Activated naive CD8-positive, alpha-beta T cell (primary cell): ENCODE data around the gene CHRNB4.

Source experiments
- H3K27ac Mint-ChIP-seq: one replicate; pipeline ENCODE4 v1.8.0; 2021; ENCODE audit warnings: mixed read lengths
- H3K27me3 Mint-ChIP-seq: one replicate; pipeline ENCODE4 v1.8.0; 2021; ENCODE audit warnings: mixed read lengths
- H3K36me3 Mint-ChIP-seq: one replicate; pipeline ENCODE4 v1.8.0; 2021; ENCODE audit warnings: mixed read lengths
- H3K4me1 Mint-ChIP-seq: one replicate; pipeline ENCODE4 v1.8.0; 2021; ENCODE audit warnings: low read depth, mixed read lengths
- H3K4me3 Mint-ChIP-seq: one replicate; pipeline ENCODE4 v1.8.0; 2021; ENCODE audit warnings: mild to moderate bottlenecking, mixed read lengths
- H3K9me3 Mint-ChIP-seq: one replicate; pipeline ENCODE4 v1.8.0; 2021; ENCODE audit warnings: low read depth, mixed read lengths

Gene CHRNB4

GRCh38 chr15:78629031-78629715 is 11.8 kb downstream of the CHRNB4 start:
- no peaks in the 10 kb centered on the region for H3K4me1 Mint-ChIP-seq
- H3K27ac Mint-ChIP-seq: no peak overlapping the region
- H3K36me3 Mint-ChIP-seq: peaks cover 4% of the 10 kb centered on the region
- peaks cover 8% of the 10 kb centered on the region for H3K27me3 Mint-ChIP-seq
- H3K9me3 Mint-ChIP-seq: no peaks in the 10 kb centered on the region
- no peak overlapping the region for H3K4me3 Mint-ChIP-seq

GRCh38 chr15:78628227-78628626 is 12.8 kb downstream of the CHRNB4 start:
- Mint-ChIP-seq H3K4me1 (no peaks in the 10 kb centered on the region), H3K27ac (no peak overlapping the region), H3K36me3 (peaks cover 4% of the 10 kb centered on the region), H3K27me3 (peaks cover 12% of the 10 kb centered on the region), H3K9me3 (no peaks in the 10 kb centered on the region), H3K4me3 (no peak overlapping the region)

DNA sequence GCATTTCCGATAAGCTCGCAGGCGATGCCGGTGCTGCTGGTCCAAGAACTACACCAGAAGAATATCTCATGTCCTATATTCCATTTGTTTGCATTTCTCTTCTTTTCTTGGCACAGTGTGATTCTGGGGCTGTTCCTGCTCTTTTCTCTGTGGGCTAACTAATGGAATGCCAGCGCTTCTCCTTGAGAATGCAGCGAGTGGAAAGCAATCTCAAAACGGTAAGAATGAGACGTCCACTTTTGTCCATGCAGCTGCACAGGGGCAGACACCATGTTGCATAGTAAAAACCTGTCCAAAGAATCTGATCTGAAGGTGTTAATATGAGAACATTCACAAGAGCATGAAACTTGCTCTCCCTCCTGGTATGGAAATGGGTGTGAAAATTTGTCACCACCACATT is 13.7 kb downstream of the CHRNB4 start:
- no peaks in the 10 kb centered on the region for H3K36me3 Mint-ChIP-seq
- H3K27me3 Mint-ChIP-seq: peaks cover 17% of the 10 kb centered on the region
- H3K9me3 Mint-ChIP-seq: no peaks in the 10 kb centered on the region
- no peak overlapping the region for H3K4me3 Mint-ChIP-seq
- no peaks in the 10 kb centered on the region for H3K4me1 Mint-ChIP-seq
- no peak overlapping the region for H3K27ac Mint-ChIP-seq

- Mint-ChIP-seq H3K9me3 (no peaks in the 10 kb centered on the region), H3K27ac (no peak overlapping the region), H3K27me3 (peaks cover 21% of the 10 kb centered on the region), H3K4me3 (no peak overlapping the region), H3K36me3 (no peaks in the 10 kb centered on the region), H3K4me1 (peaks cover 7% of the 10 kb centered on the region)
Measured at GRCh38 chr15:78626381-78626995, 14.5 kb downstream of the CHRNB4 start.

DNA sequence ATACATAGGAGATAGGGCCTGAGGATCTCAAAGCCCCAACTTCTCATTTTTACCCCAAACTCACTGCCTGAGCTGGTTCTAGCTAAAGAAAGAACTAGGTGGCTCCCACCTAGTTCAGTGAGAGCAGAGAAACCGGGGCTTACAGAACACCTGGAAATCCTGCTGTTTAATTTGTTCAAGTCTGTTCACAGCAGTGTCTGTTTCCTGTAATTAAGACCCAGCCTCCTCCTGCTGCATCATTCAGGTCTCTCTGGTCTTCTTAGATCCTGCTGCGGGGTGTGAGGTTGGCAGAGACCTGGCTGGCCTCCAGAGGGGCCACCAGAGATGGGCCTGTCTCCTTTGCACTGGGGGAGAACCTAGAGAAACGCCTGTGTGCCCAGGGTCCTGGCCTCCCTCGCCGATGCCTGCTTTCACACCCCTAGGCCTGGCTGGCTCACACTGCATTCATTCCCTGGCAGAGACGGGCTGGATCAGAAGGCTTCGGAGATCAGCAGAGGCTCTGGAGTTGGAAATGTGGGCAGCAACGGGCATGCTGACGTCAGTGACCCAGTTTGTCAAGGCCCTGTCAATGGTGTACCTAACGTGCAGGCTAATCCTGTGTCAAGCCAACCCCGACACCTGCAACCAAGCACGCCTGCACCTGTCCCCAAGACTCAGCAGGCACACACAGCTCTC is 15.3 kb downstream of the CHRNB4 start:
- H3K4me3 Mint-ChIP-seq: no peak overlapping the region
- no peaks in the 10 kb centered on the region for H3K9me3 Mint-ChIP-seq
- H3K36me3 Mint-ChIP-seq: no peaks in the 10 kb centered on the region
- H3K27me3 Mint-ChIP-seq: peaks cover 21% of the 10 kb centered on the region
- peaks cover 11% of the 10 kb centered on the region for H3K4me1 Mint-ChIP-seq
- H3K27ac Mint-ChIP-seq: no peak overlapping the region

DNA sequence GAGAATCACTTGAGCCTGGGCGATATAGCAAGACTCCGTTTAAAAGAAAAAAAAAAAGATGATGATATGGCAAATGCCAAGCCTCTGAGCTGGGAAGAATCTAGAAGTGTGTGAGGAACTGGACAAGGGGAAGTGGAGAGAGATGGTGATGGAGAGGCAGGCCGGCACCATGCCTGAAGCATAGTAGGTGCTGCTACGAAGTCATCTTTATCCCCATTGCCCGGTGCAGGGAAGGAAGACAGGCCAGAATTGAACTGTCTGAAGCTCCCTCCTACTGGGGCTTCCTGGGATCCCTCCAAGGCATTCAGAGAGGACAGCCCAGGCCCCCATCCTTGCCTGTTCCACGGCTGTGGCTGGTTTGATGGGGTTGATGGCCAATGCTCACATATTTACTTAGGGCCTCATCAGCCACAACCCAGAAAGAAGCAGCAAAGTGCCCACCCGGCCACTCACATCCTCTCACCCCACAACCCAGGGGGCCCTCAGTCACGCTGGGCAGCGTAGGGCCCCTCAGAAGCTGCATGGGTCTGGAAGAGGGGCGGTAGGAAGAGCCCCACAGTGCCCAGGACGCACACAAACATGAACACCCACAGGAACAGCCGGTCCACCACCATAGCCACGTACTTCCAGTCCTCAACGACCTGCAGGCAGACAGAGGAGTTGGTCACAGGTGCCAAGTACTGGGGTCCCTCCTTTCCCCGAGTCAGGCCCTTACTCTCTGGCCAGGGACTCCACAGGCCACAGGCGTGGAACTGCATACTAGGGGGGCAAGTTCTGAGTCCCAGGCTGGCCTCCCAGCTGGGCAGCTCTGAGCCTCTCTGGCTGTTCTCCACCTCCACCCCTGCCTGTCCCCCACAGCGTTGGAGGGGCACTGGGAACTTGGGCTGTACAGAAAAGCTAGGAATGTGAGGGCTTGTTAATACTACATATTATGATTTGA is 16.1 kb downstream of the CHRNB4 start:
- Mint-ChIP-seq H3K36me3 (no peaks in the 10 kb centered on the region), H3K4me1 (peaks cover 11% of the 10 kb centered on the region), H3K27me3 (peaks cover 21% of the 10 kb centered on the region), H3K27ac (no peak overlapping the region), H3K9me3 (no peaks in the 10 kb centered on the region), H3K4me3 (no peak overlapping the region)

DNA sequence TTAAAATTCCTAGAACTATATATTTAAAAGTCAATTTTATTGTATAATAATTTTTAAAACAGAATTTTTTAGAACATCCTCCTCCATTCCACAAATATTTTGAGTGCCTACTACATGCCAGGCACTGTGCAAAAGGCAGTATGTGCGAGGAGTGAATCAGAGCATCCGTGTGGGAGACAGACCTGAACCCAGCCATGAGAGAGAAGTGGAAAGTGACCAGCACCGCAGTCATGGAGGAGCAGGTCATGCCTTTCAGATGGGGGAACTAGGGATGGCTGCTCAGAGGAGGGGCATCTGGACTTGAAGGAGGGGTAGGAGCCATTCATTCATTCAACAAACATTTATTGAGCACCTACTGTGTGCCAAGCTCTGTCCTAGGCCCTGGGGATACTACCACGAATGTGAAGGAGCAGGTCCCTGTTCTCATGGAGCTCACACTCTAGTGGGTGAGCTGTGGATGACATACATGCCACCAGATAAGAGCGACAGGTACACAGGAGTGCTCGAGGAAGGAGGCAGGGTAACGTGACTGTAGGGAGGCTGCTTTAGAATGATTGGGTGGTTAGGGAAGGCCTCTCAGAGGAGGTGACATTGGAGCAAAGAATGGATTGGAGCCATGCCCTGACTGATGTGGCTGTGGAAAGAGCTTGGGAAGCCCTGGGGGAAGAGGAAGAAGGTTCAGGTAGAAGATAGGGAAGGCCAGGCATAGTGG is 17.1 kb downstream of the CHRNB4 start:
- peaks cover 17% of the 10 kb centered on the region for H3K4me1 Mint-ChIP-seq
- H3K27me3 Mint-ChIP-seq: peaks cover 23% of the 10 kb centered on the region
- H3K9me3 Mint-ChIP-seq: no peaks in the 10 kb centered on the region
- no peak overlapping the region for H3K4me3 Mint-ChIP-seq
- H3K27ac Mint-ChIP-seq: no peak overlapping the region
- H3K36me3 Mint-ChIP-seq: no peaks in the 10 kb centered on the region

- Mint-ChIP-seq H3K27ac (no peak overlapping the region), H3K9me3 (no peaks in the 10 kb centered on the region), H3K27me3 (peaks cover 28% of the 10 kb centered on the region), H3K4me3 (peak overlapping the region; percentile 70), H3K36me3 (no peaks in the 10 kb centered on the region), H3K4me1 (peaks cover 22% of the 10 kb centered on the region)
Measured at GRCh38 chr15:78621810-78622402, 19.1 kb downstream of the CHRNB4 start.

- Mint-ChIP-seq H3K36me3 (no peaks in the 10 kb centered on the region), H3K27me3 (peaks cover 28% of the 10 kb centered on the region), H3K9me3 (no peaks in the 10 kb centered on the region), H3K4me1 (peaks cover 22% of the 10 kb centered on the region), H3K4me3 (peak within 1 kb of the TSS; percentile 70), H3K27ac (no peak within 1 kb of the TSS)
Measured at GRCh38 chr15:78620527-78621421, 20.2 kb downstream of the CHRNB4 start, which contains the start of gene CHRNA3. Gene CHRNA3 (minus strand): TSS chr15:78620996. CDS start chr15:78620794, 202 bp downstream.

DNA sequence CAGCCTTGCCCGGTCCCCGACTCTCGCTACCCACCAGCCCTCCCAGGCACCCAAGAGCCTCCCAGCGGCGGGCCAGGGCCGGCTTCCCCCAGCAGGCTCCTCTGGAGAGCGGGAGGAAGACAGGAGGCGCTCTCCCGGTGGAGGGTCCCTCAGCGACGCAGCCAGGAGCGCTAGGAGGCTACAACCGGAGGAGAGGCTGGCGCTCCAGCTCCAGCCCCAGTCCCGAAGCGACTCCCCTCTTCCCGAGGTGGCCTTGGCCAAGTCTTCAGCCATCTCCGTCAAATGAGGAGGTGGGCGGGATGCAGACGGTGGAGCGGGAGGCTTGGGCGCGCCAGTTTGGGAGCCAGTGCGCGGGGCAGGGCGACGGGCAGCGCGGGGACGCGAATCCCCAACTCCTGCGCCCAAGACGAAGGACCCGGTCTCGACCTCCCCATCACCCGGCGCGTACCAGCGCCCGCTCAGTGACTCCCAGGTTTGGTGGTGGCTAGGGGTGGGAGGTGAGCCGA is 20.9 kb downstream of the CHRNB4 start:
- H3K4me3 Mint-ChIP-seq: peak overlapping the region; percentile 47
- H3K27me3 Mint-ChIP-seq: peaks cover 28% of the 10 kb centered on the region
- no peak overlapping the region for H3K27ac Mint-ChIP-seq
- H3K36me3 Mint-ChIP-seq: no peaks in the 10 kb centered on the region
- no peaks in the 10 kb centered on the region for H3K9me3 Mint-ChIP-seq
- H3K4me1 Mint-ChIP-seq: peaks cover 22% of the 10 kb centered on the region

DNA sequence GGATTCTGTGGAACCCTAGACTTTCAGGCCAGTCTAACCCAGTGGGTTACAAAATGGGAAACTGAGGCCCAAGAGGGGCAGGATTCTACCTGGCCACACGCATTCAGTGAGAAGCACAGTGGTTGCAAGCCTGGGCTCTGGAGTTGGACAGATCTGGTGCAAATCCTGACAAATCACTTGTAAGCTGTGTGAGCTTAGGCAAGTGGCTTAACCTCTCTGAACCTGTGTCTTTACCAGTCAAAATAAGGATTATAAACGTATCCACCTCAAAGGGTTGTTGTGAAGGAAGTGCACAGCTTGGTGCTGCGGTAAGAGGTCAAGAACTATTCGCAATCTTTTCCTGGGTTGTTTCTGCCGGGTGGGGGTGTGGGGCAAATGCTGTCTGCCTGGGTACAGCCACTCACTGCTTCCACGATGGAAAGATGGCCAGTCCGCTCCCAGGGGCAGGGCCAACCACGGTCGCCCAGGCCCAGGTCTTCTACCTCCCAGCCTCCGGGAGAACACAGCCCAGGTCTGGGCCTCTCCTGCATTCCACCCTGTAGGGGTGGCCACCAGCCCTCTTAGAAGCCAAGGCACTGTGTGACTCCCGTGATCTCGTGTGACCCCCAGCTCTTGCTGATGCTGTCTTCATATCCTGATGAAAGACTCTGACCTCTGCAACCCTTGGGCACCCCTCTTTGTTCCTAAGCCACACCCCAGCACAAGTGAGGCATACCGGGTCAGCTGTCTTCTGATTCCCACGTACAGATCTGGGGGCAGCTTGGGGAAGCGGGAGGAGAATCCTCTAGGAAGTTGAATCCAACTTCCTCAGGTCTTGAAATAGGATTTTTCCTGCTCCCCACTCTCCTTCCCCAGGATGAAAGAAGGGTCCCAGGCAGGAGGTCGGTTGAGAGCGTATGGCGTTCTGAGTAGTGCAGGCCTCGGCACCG is 21.7 kb downstream of the CHRNB4 start:
- Mint-ChIP-seq H3K4me1 (peaks cover 22% of the 10 kb centered on the region), H3K27me3 (peaks cover 28% of the 10 kb centered on the region), H3K36me3 (no peaks in the 10 kb centered on the region), H3K4me3 (peak overlapping the region; percentile 47), H3K27ac (no peak overlapping the region), H3K9me3 (no peaks in the 10 kb centered on the region)

GRCh38 chr15:78618490-78618934 is 22.5 kb downstream of the CHRNB4 start:
- H3K27ac Mint-ChIP-seq: no peak overlapping the region
- peaks cover 26% of the 10 kb centered on the region for H3K27me3 Mint-ChIP-seq
- no peaks in the 10 kb centered on the region for H3K36me3 Mint-ChIP-seq
- H3K9me3 Mint-ChIP-seq: no peaks in the 10 kb centered on the region
- H3K4me1 Mint-ChIP-seq: peaks cover 22% of the 10 kb centered on the region
- peak overlapping the region; percentile 49 for H3K4me3 Mint-ChIP-seq
